IMR-90 (cell line): ENCODE data around the gene EIF3L. TPM values are rescaled to one million over a fixed set of nuclear protein-coding genes. Genes with fewer than 3 reads are reported as not detected.
A peak's percentile ranks its signal among the peaks of the same experiment; 100 is the strongest.

Experiments
- ATAC-seq: fragments of 200-7000 bp; cut with Tn5 transposase; 2 replicates; pipeline ENCODE4 v1.9.1; 2020; ENCODE audit warnings: low read depth, mild to moderate bottlenecking, moderate library complexity
- BruUV-seq: library from RNA; stranded (reverse); fragments of 400-500 nt; replicated peaks from 2 replicates; lab custom pipeline; 2021; lab: Mats Ljungman, UMichigan
- CTCF ChIA-PET: fragments of 300-600 bp; formaldehyde crosslinking; extraction: SDS; loops from one replicate; lab custom pipeline; 2021; ENCODE audit warnings: antibody characterized with exemption; lab: Yijun Ruan, JAX
- POLR2A ChIA-PET: fragments of 300-600 bp; sonication (Branson Sonifier 250); formaldehyde crosslinking; loops from one replicate; lab custom pipeline; 2022; ENCODE audit warnings: antibody characterized with exemption; ENCODE audit not compliant: unreplicated experiment; lab: Charles Lee
- DNase-seq: peaks from one replicate; pipeline ENCODE4 v3.0.0; 2013
- H2AFZ ChIP-seq: replicated peaks from 2 replicates; pipeline ENCODE3; 2013; ENCODE audit warnings: low read length, mild to moderate bottlenecking; ENCODE audit not compliant: poor library complexity
- H2AK5ac ChIP-seq: 2 replicates; pipeline ENCODE4 v1.6.1; 2013; ENCODE audit warnings: low read depth, low read length, inconsistent platforms
- H2AK9ac ChIP-seq: replicated peaks from 2 replicates; pipeline ENCODE3; 2013; ENCODE audit warnings: mild to moderate bottlenecking, low read depth, low read length, moderate library complexity; ENCODE audit not compliant: poor library complexity
- H2BK120ac ChIP-seq: 2 replicates; pipeline ENCODE4 v1.6.1; 2013; ENCODE audit warnings: low read depth, low read length, inconsistent platforms
- H2BK15ac ChIP-seq: 3 replicates; pipeline ENCODE4 v1.6.1; 2013; ENCODE audit warnings: low read depth, low read length, inconsistent platforms
- H2BK20ac ChIP-seq: 2 replicates; pipeline ENCODE4 v1.6.1; 2013; ENCODE audit warnings: low read depth, mild to moderate bottlenecking, inconsistent platforms, low read length, moderate library complexity
- H2BK5ac ChIP-seq: 2 replicates; pipeline ENCODE4 v1.6.1; 2013; ENCODE audit warnings: mild to moderate bottlenecking, low read depth, low read length, inconsistent platforms; ENCODE audit not compliant: poor library complexity, severe bottlenecking
- H3K14ac ChIP-seq: replicated peaks from 2 replicates; pipeline ENCODE4 v1.6.1; 2013; ENCODE audit warnings: low read depth, low read length, inconsistent platforms
- H3K18ac ChIP-seq: 2 replicates; pipeline ENCODE4 v1.6.1; 2013; ENCODE audit warnings: low read depth, low read length, control low read depth
- H3K23ac ChIP-seq: 2 replicates; pipeline ENCODE4 v1.6.1; 2013; ENCODE audit warnings: low read depth, low read length, inconsistent platforms
- H3K27ac ChIP-seq: 2 replicates; pipeline ENCODE4 v1.5.1; 2013; ENCODE audit warnings: mild to moderate bottlenecking, control low read depth, low read length; ENCODE audit not compliant: insufficient read depth
- H3K27me3 ChIP-seq: 2 replicates; pipeline ENCODE4 v1.6.1; 2013; ENCODE audit warnings: low read length; ENCODE audit not compliant: control insufficient read depth, insufficient read depth
- H3K36me3 ChIP-seq: 2 replicates; pipeline ENCODE4 v1.6.1; 2013; ENCODE audit warnings: low read length, mixed read lengths; ENCODE audit not compliant: control insufficient read depth, insufficient read depth
- H3K4ac ChIP-seq: 2 replicates; pipeline ENCODE4 v1.6.1; 2013; ENCODE audit warnings: low read depth, low read length, inconsistent platforms
- H3K4me1 ChIP-seq: 2 replicates; pipeline ENCODE4 v1.6.1; 2013; ENCODE audit warnings: low read length, mixed read lengths; ENCODE audit not compliant: control insufficient read depth, insufficient read depth
- H3K4me2 ChIP-seq: 2 replicates; pipeline ENCODE4 v1.6.1; 2013; ENCODE audit warnings: low read depth, mild to moderate bottlenecking, control low read depth, low read length, moderate library complexity
- H3K4me3 ChIP-seq: 2 replicates; pipeline ENCODE4 v1.5.1; 2013; ENCODE audit warnings: low read depth, mild to moderate bottlenecking, control low read depth, low read length, moderate library complexity; ENCODE audit not compliant: insufficient read depth
- H3K56ac ChIP-seq: 2 replicates; pipeline ENCODE4 v1.6.1; 2013; ENCODE audit warnings: low read length, inconsistent platforms; ENCODE audit not compliant: insufficient read depth; ENCODE audit errors: extremely low read depth
- H3K79me1 ChIP-seq, 2 experiments: 2 replicates each; pipeline ENCODE4 v1.6.1; 2013; ENCODE audit warnings: low read length in 2 of 2, inconsistent platforms in 1 of 2, low read depth in 1 of 2
- H3K9ac ChIP-seq: 2 replicates; pipeline ENCODE4 v1.6.1; 2013; ENCODE audit warnings: low read depth, low read length, control low read depth
- H3K9me1 ChIP-seq: 2 replicates; pipeline ENCODE4 v1.6.1; 2013; ENCODE audit warnings: low read length, inconsistent platforms; ENCODE audit not compliant: insufficient read depth
- H3K9me3 ChIP-seq: 2 replicates; pipeline ENCODE4 v1.6.1; 2013; ENCODE audit warnings: low read length; ENCODE audit not compliant: control insufficient read depth, insufficient read depth
- H4K20me1 ChIP-seq: 2 replicates; pipeline ENCODE4 v1.6.1; 2013; ENCODE audit warnings: low read length, inconsistent platforms; ENCODE audit not compliant: insufficient read depth
- H4K5ac ChIP-seq: 2 replicates; pipeline ENCODE4 v1.6.1; 2013; ENCODE audit warnings: mild to moderate bottlenecking, low read depth, low read length, control low read depth
- H4K8ac ChIP-seq, 2 experiments: 2 replicates each; pipeline ENCODE4 v1.6.1; 2013; ENCODE audit warnings: low read depth in 2 of 2, low read length in 2 of 2, control low read depth in 1 of 2, inconsistent platforms in 1 of 2
- H4K91ac ChIP-seq: 2 replicates; pipeline ENCODE4 v1.6.1; 2013; ENCODE audit warnings: low read depth, low read length, inconsistent platforms; ENCODE audit not compliant: insufficient read depth
- BHLHE40 ChIP-seq: fragments of 150-350 bp; IDR thresholded peaks from 2 replicates; pipeline ENCODE4 v1.6.1; 2016; ENCODE audit warnings: mild to moderate bottlenecking, low read depth, low read length
- CEBPB ChIP-seq: IDR thresholded peaks from 2 replicates; pipeline ENCODE4 v1.6.1; 2012; ENCODE audit warnings: low read depth, low read length, improper control_type of control experiment
- CHD1 ChIP-seq: IDR thresholded peaks from 2 replicates; pipeline ENCODE4 v1.6.1; 2012; ENCODE audit warnings: low read depth, low read length, improper control_type of control experiment
- CTCF ChIP-seq: conservative IDR thresholded peaks from 2 replicates; pipeline ENCODE4 v1.5.1; 2012; ENCODE audit warnings: mild to moderate bottlenecking, low read depth, low read length, improper control_type of control experiment
- ELK1 ChIP-seq: fragments of 150-350 bp; IDR thresholded peaks from 2 replicates; pipeline ENCODE4 v1.6.1; 2016; ENCODE audit warnings: low read depth, mild to moderate bottlenecking, low read length, moderate library complexity, borderline replicate concordance
- FOS ChIP-seq: fragments of 150-350 bp; IDR thresholded peaks from 2 replicates; pipeline ENCODE4 v1.6.1; 2016; ENCODE audit warnings: low read depth, low read length
- MAFK ChIP-seq: IDR thresholded peaks from 2 replicates; pipeline ENCODE4 v1.6.1; 2012; ENCODE audit warnings: low read depth, low read length, improper control_type of control experiment
- MAZ ChIP-seq: IDR thresholded peaks from 2 replicates; pipeline ENCODE4 v1.6.1; 2012; ENCODE audit warnings: low read depth, mild to moderate bottlenecking, low read length, improper control_type of control experiment, moderate library complexity, borderline replicate concordance
- MXI1 ChIP-seq: IDR thresholded peaks from 2 replicates; pipeline ENCODE4 v1.6.1; 2012; ENCODE audit warnings: low read depth, mild to moderate bottlenecking, low read length, moderate library complexity, borderline replicate concordance
- NFE2L2 ChIP-seq: fragments of 150-350 bp; IDR thresholded peaks from 2 replicates; pipeline ENCODE4 v1.6.1; 2016; ENCODE audit warnings: low read depth, mild to moderate bottlenecking, low read length
- POLR2A ChIP-seq: IDR thresholded peaks from 2 replicates; pipeline ENCODE4 v1.6.1; 2012; ENCODE audit warnings: mild to moderate bottlenecking, low read depth, low read length
- RAD21 ChIP-seq: IDR thresholded peaks from 2 replicates; pipeline ENCODE4 v1.6.1; 2012; ENCODE audit warnings: low read length, improper control_type of control experiment
- RCOR1 ChIP-seq: IDR thresholded peaks from 2 replicates; pipeline ENCODE4 v1.6.1; 2012; ENCODE audit warnings: mild to moderate bottlenecking, low read length, improper control_type of control experiment; ENCODE audit not compliant: insufficient replicate concordance
- RFX5 ChIP-seq: IDR thresholded peaks from 2 replicates; pipeline ENCODE4 v1.8.0; 2012; ENCODE audit warnings: low read depth, mild to moderate bottlenecking, low read length, moderate library complexity
- SMC3 ChIP-seq: fragments of 150-350 bp; IDR thresholded peaks from 2 replicates; pipeline ENCODE4 v1.6.1; 2016; ENCODE audit warnings: low read depth, mild to moderate bottlenecking, antibody characterized with exemption, low read length, moderate library complexity
- USF2 ChIP-seq: fragments of 150-350 bp; IDR thresholded peaks from 2 replicates; pipeline ENCODE4 v1.6.1; 2017; ENCODE audit warnings: mild to moderate bottlenecking, antibody characterized with exemption, low read length, low read depth
- WGBS, 2 experiments: methylation state at CpG; one replicate each; pipeline versions ENCODE4 v1.1.5 to v1.1.7; 2013; ENCODE audit warnings: missing lambda C conversion rate in 2 of 2; ENCODE audit not compliant: insufficient read length in 1 of 2; ENCODE audit errors: extremely low coverage in 2 of 2; 5-methylcytosine and 5-hydroxymethylcytosine counted together
- dilution Hi-C: fragments of 300-500 bp; cut with HindIII; formaldehyde crosslinking; loops from one replicate; pipeline ENCODE4 v1.14.3; 2018; ENCODE audit warnings: low sequenced_read_pairs; ENCODE audit not compliant: unreplicated experiment
- in situ Hi-C: fragments of 300-500 bp; cut with MboI; formaldehyde crosslinking; loops from 3 replicates; pipeline ENCODE4 v1.14.3; 2019; ENCODE audit warnings: low sequenced_read_pairs, inconsistent platforms, mixed read lengths
- intact Hi-C: fragments of 100-400 bp; cut with micrococcal nuclease; formaldehyde crosslinking; loops from 2 replicates; pipeline ENCODE4 v1.10.0; 2022
- polyA plus RNA-seq, 3 experiments: library from polyadenylated mRNA; depleted of rRNA; stranded (reverse); fragments of >200 nt; gene quantifications; 2 replicates each; pipeline ENCODE4 v1.2.3, GENCODE V29; 2012; ENCODE audit warnings: low replicate concordance in 1 of 3
- total RNA-seq: library from RNA; depleted of rRNA; stranded (reverse); fragments of >200 nt; gene quantifications from 2 replicates; pipeline ENCODE4 v1.2.3, GENCODE V29; 2012

Gene EIF3L
- total and polyA plus RNA-seq, 2 of the 4 experiments (the other 2 are of a cell fraction) = 391 to 593 TPM

- in situ Hi-C loops = no loop called here
- H3K27ac ChIP-seq = no peak overlapping the region
- H4K5ac ChIP-seq = no peak overlapping the region
- ChIA-PET POLR2A (no interaction called here), CTCF (interaction anchor here (0.6 kb wide), 2 partner anchors 11 to 84 kb away, joined by 3 to 6 read pairs; no protein-coding TSS in a partner anchor)
- intact Hi-C loops = no loop called here
- no peaks in the 10 kb centered on the region for H3K9me3 ChIP-seq
- no peak overlapping the region for H3K9ac ChIP-seq
- H3K4me3 ChIP-seq = no peak overlapping the region
- H3K9me1 ChIP-seq = no peaks in the 10 kb centered on the region
- H2BK120ac ChIP-seq = no peak overlapping the region
- no peak overlapping the region for H2BK20ac ChIP-seq
- H3K18ac ChIP-seq = no peak overlapping the region
- no peak overlapping the region for H2AFZ ChIP-seq
- H3K23ac ChIP-seq = 0 out of 2 replicates have a peak overlapping the region, but pooled peaks have one; percentile 9
- H4K20me1 ChIP-seq = 0 out of 2 replicates have a peak, but pooled peaks cover 3% of the 10 kb centered on the region
- peaks cover 19% of the 10 kb centered on the region for H3K4me1 ChIP-seq
- no peak overlapping the region for H3K4me2 ChIP-seq
- no peak overlapping the region for H2AK5ac ChIP-seq
- H3K79me1 ChIP-seq = peaks cover 1 to 36% of the 10 kb centered on the region in 2 experiments; a peak in 3 of 4 replicates
- BruUV-seq = no TSS peak
- no peaks in the 10 kb centered on the region for H3K27me3 ChIP-seq
- no peak overlapping the region for H3K56ac ChIP-seq
- DNase-seq (no peak), ATAC-seq (no peak)
- H3K14ac ChIP-seq = no peak overlapping the region
- TF ChIP-seq SMC3 (no peak), RFX5 (no peak), POLR2A (no peak), CHD1 (no peak), RCOR1 (no peak), BHLHE40 (no peak), MAFK (no peak), CEBPB (no peak), MAZ (no peak), ELK1 (no peak), RAD21 (no peak), USF2 (no peak), CTCF (no peak), FOS (no peak), NFE2L2 (no peak), MXI1 (no peak)
- no peak overlapping the region for H2BK15ac ChIP-seq
- H4K8ac ChIP-seq = no peak overlapping the region
- H2BK5ac ChIP-seq = no peak overlapping the region
- H2AK9ac ChIP-seq = no peak overlapping the region
- no peak overlapping the region for H4K91ac ChIP-seq
- dilution Hi-C loops = no loop called here
- peaks cover 22% of the 10 kb centered on the region for H3K36me3 ChIP-seq
- H3K4ac ChIP-seq = no peak overlapping the region
- 94 to 100% methylated on average over 1 to 2 of the region's 3 CpGs for WGBS, 2 experiments
Measured at GRCh38 chr22:37891926-37892325, 42.7 kb downstream of the EIF3L start.
